ENCODE measurements around the gene H2BW2. TPM values are rescaled to one million over a fixed set of nuclear protein-coding genes. Genes with fewer than 3 reads are reported as not detected.

The H2BW2 gene
- total RNA-seq, 1 donor from 2014 or later, result not detected

Other genes with a start within 250 kb of the H2BW2 start
- gene RAB9B, start 207.7 kb upstream of the H2BW2 start, total RNA-seq, result 48.9 TPM
- gene TMSB15B, start 77.3 kb upstream of the H2BW2 start, total RNA-seq, result 22.4 TPM
- gene H2BW1, start 26.2 kb upstream of the H2BW2 start, total RNA-seq, result not detected
- 43.2 TPM for gene TMSB15C, start 36.3 kb downstream of the H2BW2 start, total RNA-seq
- gene ZCCHC18, start 72.6 kb downstream of the H2BW2 start, total RNA-seq, result 10.2 TPM
- 10.2 TPM for gene SLC25A53, start 117.1 kb downstream of the H2BW2 start, total RNA-seq
- gene FAM199X, start 126.5 kb downstream of the H2BW2 start, total RNA-seq, result 80.3 TPM
- gene ESX1, start 215.0 kb downstream of the H2BW2 start, total RNA-seq, result not detected